Keratinocyte (primary cell): ENCODE data around the gene RAD51. TPM values are rescaled to one million over a fixed set of nuclear protein-coding genes. Genes with fewer than 3 reads are reported as not detected.

ENCODE experiments used
- DNase-seq: peaks from one replicate; pipeline ENCODE4 v3.0.0-alpha.2; 2011; ENCODE audit warnings: low read depth, missing footprints, low spot score
- FAIRE-seq: peaks from 2 replicates; lab custom pipeline; 2011; peaks lifted over from hg19 to GRCh38; lab: Jason Lieb, UNC
- H2AFZ ChIP-seq: 2 replicates; pipeline ENCODE4 v1.6.0; 2012; ENCODE audit warnings: low read length, control low read depth, inconsistent platforms; ENCODE audit not compliant: control insufficient read depth
- H3K27ac ChIP-seq: 2 replicates; pipeline ENCODE4 v1.5.1; 2011; ENCODE audit warnings: low read length; ENCODE audit not compliant: control insufficient read depth, insufficient read depth
- H3K27me3 ChIP-seq: 3 replicates; pipeline ENCODE4 v1.6.0; 2011; ENCODE audit warnings: low read length; ENCODE audit not compliant: control insufficient read depth, insufficient read depth; ENCODE audit errors: extremely low read depth
- H3K36me3 ChIP-seq, 2 experiments: 2 replicates in 1 of 2; 3 replicates in 1 of 2; pipeline ENCODE4 v1.5.1; 2011; ENCODE audit warnings: low read length in 2 of 2, mild to moderate bottlenecking in 1 of 2; ENCODE audit not compliant: control insufficient read depth in 2 of 2, insufficient read depth in 2 of 2; ENCODE audit errors: extremely low read depth in 1 of 2
- H3K4me1 ChIP-seq: 3 replicates; pipeline ENCODE4 v1.5.1; 2011; ENCODE audit warnings: low read length; ENCODE audit not compliant: control insufficient read depth, insufficient read depth; ENCODE audit errors: extremely low read depth
- H3K4me2 ChIP-seq: 3 replicates; pipeline ENCODE4 v1.6.0; 2011; ENCODE audit warnings: low read depth, low read length; ENCODE audit not compliant: control insufficient read depth, insufficient read depth; ENCODE audit errors: extremely low read depth
- H3K4me3 ChIP-seq, 3 experiments: fragments of 200-600 bp in 1 of 3; sonication (generic) in 1 of 3; 2 replicates in 2 of 3; 3 replicates in 1 of 3; pipeline ENCODE4 v1.5.1; 2011 to 2016; ENCODE audit warnings: low read length in 3 of 3, mild to moderate bottlenecking in 3 of 3, control low read depth in 2 of 3, inconsistent platforms in 1 of 3, low read depth in 1 of 3, mixed read lengths in 1 of 3, mixed run types in 1 of 3, moderate library complexity in 1 of 3; ENCODE audit not compliant: control insufficient read depth in 2 of 3, insufficient read depth in 2 of 3; ENCODE audit errors: extremely low read depth in 1 of 3
- H3K79me2 ChIP-seq: 2 replicates; pipeline ENCODE4 v1.6.0; 2012; ENCODE audit warnings: low read length; ENCODE audit not compliant: control insufficient read depth, insufficient read depth
- H3K9ac ChIP-seq: 3 replicates; pipeline ENCODE4 v1.6.0; 2011; ENCODE audit warnings: low read length; ENCODE audit not compliant: control insufficient read depth, insufficient read depth; ENCODE audit errors: extremely low read depth
- H3K9me1 ChIP-seq: 3 replicates; pipeline ENCODE4 v1.6.0; 2011; ENCODE audit warnings: low read length; ENCODE audit not compliant: control insufficient read depth, insufficient read depth; ENCODE audit errors: extremely low read depth
- H3K9me3 ChIP-seq: 2 replicates; pipeline ENCODE4 v1.5.1; 2012; ENCODE audit warnings: low read depth, low read length; ENCODE audit not compliant: control insufficient read depth
- H4K20me1 ChIP-seq: 3 replicates; pipeline ENCODE4 v1.6.0; 2011; ENCODE audit warnings: low read length; ENCODE audit not compliant: control insufficient read depth, insufficient read depth; ENCODE audit errors: extremely low read depth
- CTCF ChIP-seq, 3 experiments: IDR thresholded peaks in 1 of 3; conservative IDR thresholded peaks in 1 of 3; optimal IDR thresholded peaks in 1 of 3; 2 replicates in 2 of 3; 3 replicates in 1 of 3; pipeline versions ENCODE3 to v1.5.1; 2011; ENCODE audit warnings: low read length in 3 of 3, mild to moderate bottlenecking in 3 of 3, moderate library complexity in 2 of 3, control low read depth in 1 of 3, inconsistent platforms in 1 of 3; ENCODE audit not compliant: insufficient read depth in 2 of 3; ENCODE audit errors: extremely low read depth in 1 of 3
- EZH2 ChIP-seq: IDR thresholded peaks from one replicate; pipeline ENCODE4 v1.6.1; 2012; ENCODE audit warnings: inconsistent platforms, mild to moderate bottlenecking, low read length, moderate library complexity
- dilution Hi-C: fragments of 300-500 bp; cut with MboI; formaldehyde crosslinking; loops from one replicate; pipeline ENCODE4 v1.7.0; 2020; ENCODE audit warnings: low sequenced_read_pairs; ENCODE audit not compliant: extremely low pct_ligation_motif_present
- polyA plus RNA-seq, 5 experiments: library from polyadenylated mRNA; depleted of rRNA in 3 of 5; stranded (reverse) in 3 of 5; stranded (forward) in 1 of 5; unstranded in 1 of 5; fragments of >200 nt; gene quantifications; 1 replicate in 1 of 5; 2 replicates in 3 of 5; 3 replicates in 1 of 5; pipeline versions ENCODE4 v1.2.1 to v1.2.3, GENCODE V29; 2011 to 2012; ENCODE audit warnings: missing spikeins in 2 of 5, low read depth in 1 of 5, low replicate concordance in 1 of 5

The RAD51 gene
- polyA plus RNA-seq, 1 donor (not counting 4 experiments of a cell fraction or from before 2014, with no cell fraction given): 6.9 TPM

DNA sequence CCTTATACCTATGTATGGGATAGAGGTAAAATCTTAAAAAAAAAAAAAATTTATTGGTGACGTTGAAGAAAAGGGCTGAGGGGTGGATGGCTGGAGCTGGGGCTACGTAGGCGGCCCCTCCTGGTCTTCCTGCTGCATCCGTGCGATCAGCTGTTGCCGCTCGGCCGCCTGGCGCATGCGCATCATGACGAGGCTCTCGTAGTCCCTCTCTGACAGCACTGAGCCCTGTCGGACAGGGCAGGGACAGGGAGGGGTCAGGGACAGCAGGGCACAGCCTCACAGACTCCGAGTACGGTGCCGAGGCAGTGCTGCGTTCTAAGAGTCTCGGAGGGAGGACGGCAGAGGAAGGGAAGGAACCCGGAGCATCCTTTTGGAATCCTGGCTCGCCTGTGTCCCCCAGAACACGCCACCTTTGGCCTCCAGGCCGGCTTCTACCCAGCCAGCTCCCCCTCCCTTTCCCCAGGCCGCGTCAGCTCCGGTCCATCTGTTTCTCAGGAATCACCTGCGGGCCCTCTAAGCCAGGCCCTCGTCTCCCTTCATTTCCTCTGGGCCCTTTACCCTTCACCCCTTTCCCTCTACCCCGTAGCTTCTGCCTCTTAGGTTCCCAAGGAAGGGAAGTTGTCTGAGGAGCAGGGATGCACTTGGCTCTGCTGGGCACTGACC, 73.0 kb downstream of the RAD51 start:
- Histone ChIP-seq H3K9ac (no peak overlapping the region), H3K4me2 (no peak overlapping the region), H3K27me3 (no peaks in the 10 kb centered on the region), H3K36me3 (peaks cover 9 to 12% of the 10 kb centered on the region in 2 experiments), H4K20me1 (no peaks in the 10 kb centered on the region), H3K4me3 (no peak overlapping the region), H3K79me2 (no peaks in the 10 kb centered on the region), H3K4me1 (peaks cover 71% of the 10 kb centered on the region), H3K9me1 (peaks cover 2% of the 10 kb centered on the region), H2AFZ (no peak overlapping the region), H3K27ac (peak overlapping the region; percentile 91), H3K9me3 (no peaks in the 10 kb centered on the region)
- no peak for FAIRE-seq
- no peak for TF ChIP-seq CTCF (optimal IDR thresholded peaks at IDR 0.05 in 1 of 3, IDR thresholded peaks at IDR 0.05 in 1 of 3, conservative IDR thresholded peaks at IDR 0.05 in 1 of 3; ENCODE audit: extremely low read depth in 1 of 3, insufficient read depth in 2 of 3, low read length in 3 of 3)
- TF ChIP-seq EZH2: no peak
- DNase-seq: no peak
- dilution Hi-C loops: no loop called here

DNA sequence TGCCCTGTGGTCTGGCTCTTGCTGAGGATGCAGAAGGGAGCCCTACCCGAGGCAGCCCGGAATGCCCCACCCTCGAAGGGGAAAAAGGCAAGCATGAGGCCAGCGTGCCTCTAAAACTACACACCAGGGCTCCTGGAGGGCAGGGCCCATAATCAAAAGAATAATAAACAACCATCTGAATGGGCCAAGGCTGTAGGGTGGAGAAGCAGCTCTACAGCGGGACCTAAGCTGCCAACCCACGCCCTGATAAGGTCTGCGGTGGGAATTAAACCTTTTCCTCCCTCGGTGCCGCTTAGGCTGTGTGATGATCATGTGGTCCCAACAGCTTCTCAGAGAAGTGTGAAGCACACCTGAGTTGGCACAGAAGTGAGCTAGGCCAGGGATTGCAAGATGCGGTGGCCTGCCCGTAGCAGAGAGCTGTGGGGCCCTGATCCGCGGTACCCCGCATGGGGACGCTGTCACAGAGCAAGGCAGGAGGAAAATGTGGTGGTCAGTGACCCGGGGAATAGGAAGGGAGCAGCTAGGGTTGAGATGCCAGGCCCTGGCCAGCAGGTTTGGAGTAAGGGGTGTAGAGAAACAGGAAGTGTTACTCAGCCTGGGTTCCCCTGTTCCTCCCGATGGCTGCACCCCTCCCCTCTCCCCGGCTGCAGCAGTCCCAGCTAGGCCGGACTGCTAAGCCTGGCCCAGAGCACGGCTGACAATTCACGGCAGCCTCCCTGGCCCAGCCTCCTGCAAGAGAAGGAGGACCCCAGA, 73.7 kb downstream of the RAD51 start:
- no peaks in the 10 kb centered on the region for H4K20me1 ChIP-seq
- dilution Hi-C loops: no loop called here
- DNase-seq (no peak), FAIRE-seq (no peak)
- peak in 1 of 3 experiments; percentile 9 for TF ChIP-seq CTCF (optimal IDR thresholded peaks at IDR 0.05 in 1 of 3, IDR thresholded peaks at IDR 0.05 in 1 of 3, conservative IDR thresholded peaks at IDR 0.05 in 1 of 3; ENCODE audit: extremely low read depth in 1 of 3, insufficient read depth in 2 of 3, low read length in 3 of 3)
- no peak for TF ChIP-seq EZH2
- H2AFZ ChIP-seq: peak overlapping the region; percentile 41
- H3K4me2 ChIP-seq: peak overlapping the region; percentile 77
- H3K27ac ChIP-seq: peak overlapping the region; percentile 91
- peaks cover 2% of the 10 kb centered on the region for H3K9me1 ChIP-seq
- no peaks in the 10 kb centered on the region for H3K9me3 ChIP-seq
- peaks cover 63% of the 10 kb centered on the region for H3K4me1 ChIP-seq
- H3K79me2 ChIP-seq: no peaks in the 10 kb centered on the region
- H3K36me3 ChIP-seq: peaks cover 11 to 14% of the 10 kb centered on the region in 2 experiments
- H3K4me3 ChIP-seq: peak overlapping the region in 2 of 3 experiments; percentile 26 to 57
- H3K9ac ChIP-seq: peak overlapping the region; percentile 80
- H3K27me3 ChIP-seq: no peaks in the 10 kb centered on the region
